Activated CD4-positive, alpha-beta T cell treated with anti-CD3 and anti-CD28 coated beads, Interleukin-10, Interleukin-2, amounts not matched to agents 100 ng/mL and 50 ng/mL, durations not matched to agents 16 hours and 8 hours (primary cell): Measurements from ENCODE around the gene GNG13.

Source experiments
- DNase-seq: peaks from one replicate; pipeline ENCODE4 v3.0.0-alpha.2; 2020

The GNG13 gene

DNA sequence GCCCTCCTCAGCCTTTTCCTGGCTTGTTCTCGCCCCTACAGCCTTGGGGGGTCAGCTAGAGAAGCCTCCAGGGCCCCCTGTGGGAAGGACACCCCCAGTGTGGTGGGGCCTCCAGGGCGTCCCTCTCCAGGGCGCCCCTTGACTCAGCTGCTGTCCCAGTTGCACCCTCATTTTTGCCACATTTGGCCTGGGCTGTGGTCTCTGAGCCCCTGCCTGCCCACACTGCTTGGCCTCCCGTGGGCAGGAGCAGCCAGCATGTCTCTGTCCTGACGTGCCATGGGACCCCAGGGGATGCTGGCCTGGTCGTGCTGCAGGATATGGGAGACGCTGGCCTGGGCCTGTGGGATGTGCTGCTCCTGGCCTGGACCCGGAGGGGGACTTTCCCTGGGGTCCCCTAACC lies 7.1 kb downstream of the GNG13 start:
- no peak for DNase-seq

DNA sequence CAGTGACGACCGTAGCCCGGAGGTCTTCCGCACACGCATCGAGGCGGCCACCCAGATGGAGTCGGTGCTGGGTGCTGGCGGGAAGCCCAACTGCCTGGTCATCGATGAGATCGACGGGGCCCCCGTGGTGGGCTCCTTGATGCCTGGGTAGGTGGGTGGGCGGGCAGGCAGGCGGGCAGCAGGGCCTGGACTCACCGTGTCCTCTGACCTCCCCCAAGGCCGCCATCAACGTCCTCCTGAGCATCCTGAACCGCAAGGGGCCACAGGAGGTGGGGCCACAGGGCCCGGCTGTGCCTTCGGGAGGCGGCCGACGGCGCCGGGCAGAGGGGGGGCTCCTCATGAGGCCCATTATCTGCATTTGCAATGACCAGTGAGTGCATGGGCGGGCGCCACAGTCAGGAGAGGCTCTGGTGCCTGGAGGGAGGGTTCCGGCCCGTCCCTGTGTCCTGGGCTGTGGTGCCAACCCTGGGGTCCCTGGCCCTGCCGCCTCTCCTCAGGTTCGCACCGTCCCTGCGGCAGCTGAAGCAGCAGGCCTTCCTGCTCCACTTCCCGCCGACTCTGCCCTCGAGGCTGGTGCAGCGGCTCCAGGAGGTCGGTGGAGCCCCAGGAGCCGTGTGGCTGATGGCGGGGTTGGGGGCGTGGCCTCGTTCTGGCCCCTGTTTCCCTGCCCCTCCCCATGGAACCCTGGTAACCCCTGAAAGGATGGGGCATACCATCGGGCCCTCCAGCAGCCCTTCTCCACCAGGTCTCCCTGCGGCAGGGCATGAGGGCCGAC lies 8.1 kb downstream of the GNG13 start:
- DNase-seq, result no peak

DNA sequence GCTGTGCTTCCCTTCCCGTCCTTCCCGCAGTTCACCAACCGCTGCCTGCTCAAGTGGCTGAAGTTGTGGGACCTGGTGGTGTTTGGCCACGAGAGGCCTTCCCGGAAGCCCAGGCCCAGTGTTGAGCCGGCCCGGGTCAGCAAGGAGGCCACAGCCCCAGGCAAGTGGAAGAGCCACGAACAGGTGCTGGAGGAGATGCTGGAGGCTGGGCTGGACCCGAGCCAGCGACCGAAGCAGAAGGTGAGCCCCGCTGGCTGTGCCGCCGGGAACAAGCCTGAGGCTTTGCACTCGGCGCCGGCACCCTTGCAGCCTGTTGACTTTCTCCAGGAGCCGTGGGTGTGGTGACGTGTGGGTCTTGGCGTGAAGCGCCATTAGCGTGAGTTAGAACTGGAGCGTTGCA lies 9.4 kb downstream of the GNG13 start:
- no peak for DNase-seq

GRCh38 chr16:790086-790485 lies 10.4 kb downstream of the GNG13 start:
- no peak for DNase-seq

DNA sequence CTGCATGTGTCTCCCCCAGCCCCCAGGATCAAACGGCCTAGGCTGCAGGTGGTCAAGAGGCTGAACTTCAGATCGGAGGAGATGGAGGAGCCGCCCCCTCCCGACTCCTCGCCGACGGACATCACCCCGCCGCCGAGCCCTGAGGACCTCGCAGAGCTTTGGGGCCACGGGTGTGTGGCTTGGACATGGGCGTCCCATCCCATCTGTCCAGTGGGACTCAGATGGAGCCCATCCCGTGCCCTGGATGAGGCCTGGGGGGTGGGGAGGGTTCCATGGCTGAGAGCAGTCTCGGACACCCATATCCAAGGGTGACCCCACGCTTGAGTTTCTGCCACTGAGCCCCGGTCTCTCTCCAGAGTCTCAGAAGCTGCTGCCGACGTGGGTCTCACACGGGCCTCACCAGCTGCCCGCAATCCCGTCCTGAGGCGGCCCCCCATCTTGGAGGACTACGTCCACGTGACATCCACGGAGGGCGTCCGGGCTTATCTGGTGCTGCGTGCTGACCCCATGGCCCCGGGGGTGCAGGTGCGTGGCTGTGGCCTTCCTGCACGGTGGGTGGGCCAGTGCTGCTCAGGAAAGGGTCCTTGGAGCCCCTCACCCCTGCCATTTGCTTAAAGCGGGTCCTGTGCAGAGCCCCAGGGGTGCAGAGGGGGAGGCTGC lies 11.2 kb downstream of the GNG13 start:
- DNase-seq, result no peak

- DNase-seq, result peak; percentile 96
Measured at GRCh38 chr16:788399-789126, 12.0 kb downstream of the GNG13 start, which contains the start of gene CHTF18. Gene CHTF18 (plus strand): TSS chr16:788620. CDS start chr16:788685, 65 bp downstream.

DNA sequence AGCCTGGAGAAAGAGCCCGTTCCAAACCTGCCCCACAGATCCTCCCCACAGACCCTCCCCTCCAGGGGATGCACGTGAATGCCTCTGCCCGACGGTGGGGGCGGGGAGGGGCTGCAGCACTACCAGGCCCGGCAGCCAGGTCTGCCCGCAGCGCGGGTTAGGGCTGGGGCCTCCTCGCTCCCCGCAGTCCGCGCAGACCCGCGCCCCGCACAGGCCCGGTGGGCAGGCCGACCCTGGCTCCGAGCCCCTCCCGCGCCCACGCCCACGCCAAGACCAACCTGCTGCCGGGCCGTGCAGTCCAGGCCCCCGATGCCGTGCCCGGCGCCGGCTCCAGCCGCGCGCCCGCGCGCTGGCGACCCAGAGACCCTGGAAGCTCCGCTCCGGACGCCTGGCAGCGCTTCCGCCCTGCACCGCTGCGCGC lies 12.5 kb downstream of the GNG13 start, which contains the start of gene RPUSD1:
Gene RPUSD1, minus strand, starts transcription at position 404 of the 421 bp plus-strand sequence. CDS start 644 bp downstream, outside the sequence.
- no peak for DNase-seq

DNA sequence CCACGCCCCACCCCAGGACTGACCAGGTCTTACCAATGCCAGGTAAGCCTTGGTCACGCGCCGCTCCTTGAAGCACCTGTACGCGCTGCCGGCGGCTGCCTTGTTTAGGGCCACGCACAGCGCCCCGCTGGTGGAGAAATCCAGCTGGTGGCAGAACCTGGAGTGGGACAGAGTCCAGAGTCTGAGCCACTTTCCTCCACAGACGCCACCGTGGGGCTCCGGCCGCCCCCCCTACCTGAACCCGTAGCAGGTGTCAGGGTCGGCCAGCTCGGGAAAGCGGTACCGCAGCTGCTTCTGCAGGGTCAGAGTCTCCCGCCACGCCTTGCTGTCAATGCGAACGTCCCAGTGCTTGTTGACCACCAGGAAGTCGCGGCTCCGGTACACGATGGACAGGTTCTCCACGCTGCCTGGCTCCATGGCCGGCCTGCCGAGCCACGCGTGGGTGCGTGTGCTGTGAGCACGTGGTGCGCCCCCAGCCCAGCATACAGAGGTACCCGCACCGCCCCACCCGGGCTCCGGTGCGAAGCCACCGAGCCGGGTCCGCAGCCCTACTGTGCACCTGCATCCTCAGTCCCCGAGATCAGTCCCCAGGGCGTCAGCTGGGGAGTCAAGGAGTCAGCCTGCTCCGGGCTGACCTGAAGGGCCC lies 13.1 kb downstream of the GNG13 start:
- no peak for DNase-seq

DNA sequence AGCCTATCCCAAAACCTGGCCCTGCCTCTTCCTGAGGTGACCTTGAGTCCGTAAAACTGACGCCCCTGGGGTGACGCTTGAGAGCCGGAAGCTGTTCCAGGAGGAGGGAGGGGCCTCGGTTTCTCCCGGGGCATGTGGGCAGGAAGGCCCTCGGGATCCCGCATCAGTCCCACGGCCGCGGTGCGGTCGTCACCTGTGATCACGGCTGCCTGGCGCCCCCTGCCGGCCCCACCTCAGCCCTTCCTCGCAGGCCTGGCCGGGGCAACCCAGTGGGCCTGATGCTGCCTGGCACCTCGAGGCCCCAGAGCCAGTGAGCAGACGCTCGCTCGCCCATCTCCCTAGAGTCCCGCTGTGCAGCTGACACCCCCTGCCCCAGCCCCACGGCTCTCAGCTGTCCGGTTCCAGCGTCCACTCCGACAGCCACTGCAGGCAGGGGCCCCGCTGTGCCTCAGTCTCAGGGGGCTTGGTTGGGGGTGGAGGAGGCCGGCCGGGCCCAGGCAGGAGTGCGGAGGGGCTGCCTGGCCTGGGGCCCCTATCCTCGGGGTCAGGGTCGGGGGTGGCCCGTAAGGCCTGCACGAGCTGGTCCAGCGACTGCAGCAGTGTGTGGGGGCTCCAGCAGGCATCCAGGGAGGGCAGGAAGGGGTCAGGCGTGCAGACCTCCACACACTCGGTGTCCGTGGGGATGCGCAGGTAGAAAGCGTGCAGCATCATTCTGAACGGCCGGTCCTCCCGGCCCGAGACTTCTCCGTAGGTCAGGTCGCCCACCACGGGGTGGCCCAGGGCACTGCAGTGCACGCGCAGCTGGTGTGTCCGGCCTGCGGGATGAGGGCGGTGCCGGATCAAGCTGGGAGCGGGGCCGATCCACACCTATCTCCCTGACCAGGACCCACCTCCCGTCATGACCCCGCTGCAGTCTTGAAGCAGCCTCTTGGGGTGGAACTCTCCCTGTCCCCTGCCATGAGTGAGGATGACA lies 14.7 kb downstream of the GNG13 start:
- peak; percentile 80 for DNase-seq

GRCh38 chr16:784431-784830 lies 16.1 kb downstream of the GNG13 start:
- no peak for DNase-seq

GRCh38 chr16:783404-784161 lies 17.0 kb downstream of the GNG13 start:
- no peak for DNase-seq

- DNase-seq, result no peak
Measured at GRCh38 chr16:782766-783403, 17.6 kb downstream of the GNG13 start.

DNA sequence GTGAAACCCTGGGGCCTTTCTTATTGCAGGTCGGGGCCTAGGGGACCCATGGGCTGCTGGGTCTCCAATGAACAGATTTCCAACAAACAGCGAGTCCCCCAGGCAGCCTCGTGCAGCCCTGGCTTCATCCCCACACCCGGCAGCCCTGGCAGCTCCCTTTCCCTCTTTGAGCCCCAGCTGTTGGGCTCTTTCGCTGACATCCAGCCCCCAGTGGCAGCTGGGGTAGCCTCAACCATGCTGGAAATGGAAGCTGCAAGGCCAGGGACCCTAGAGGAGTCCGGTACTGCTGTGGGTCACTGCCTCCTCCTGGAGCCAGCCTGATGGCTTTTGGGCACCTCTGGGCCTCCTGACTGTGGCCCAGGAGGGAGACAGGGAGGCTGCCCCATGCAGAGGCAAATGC lies 18.3 kb downstream of the GNG13 start:
- no peak for DNase-seq

- DNase-seq, result no peak
Measured at GRCh38 chr16:781346-782010, 19.1 kb downstream of the GNG13 start.

DNA sequence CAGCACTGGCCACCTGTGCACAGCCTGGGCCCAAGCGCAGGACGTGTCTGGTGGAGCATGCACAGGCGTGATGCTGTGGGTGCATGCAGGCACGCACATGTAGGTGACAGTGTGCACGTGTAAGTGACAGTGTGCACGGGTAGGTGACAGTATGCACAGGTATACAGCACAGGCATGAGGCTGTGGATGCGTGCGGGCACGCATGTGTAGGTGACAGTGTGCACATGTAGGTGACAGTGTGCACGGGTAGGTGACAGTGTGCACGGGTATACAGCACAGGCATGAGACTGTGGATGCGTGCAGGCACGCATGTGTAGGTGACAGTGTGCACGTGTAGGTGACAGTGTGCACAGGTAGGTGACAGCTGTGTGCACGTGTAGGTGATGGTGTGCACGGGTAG lies 20.2 kb downstream of the GNG13 start:
- no peak for DNase-seq

GRCh38 chr16:779561-779960 lies 21.0 kb downstream of the GNG13 start:
- DNase-seq, result no peak

GRCh38 chr16:778909-779527 lies 21.5 kb downstream of the GNG13 start:
- no peak for DNase-seq

DNA sequence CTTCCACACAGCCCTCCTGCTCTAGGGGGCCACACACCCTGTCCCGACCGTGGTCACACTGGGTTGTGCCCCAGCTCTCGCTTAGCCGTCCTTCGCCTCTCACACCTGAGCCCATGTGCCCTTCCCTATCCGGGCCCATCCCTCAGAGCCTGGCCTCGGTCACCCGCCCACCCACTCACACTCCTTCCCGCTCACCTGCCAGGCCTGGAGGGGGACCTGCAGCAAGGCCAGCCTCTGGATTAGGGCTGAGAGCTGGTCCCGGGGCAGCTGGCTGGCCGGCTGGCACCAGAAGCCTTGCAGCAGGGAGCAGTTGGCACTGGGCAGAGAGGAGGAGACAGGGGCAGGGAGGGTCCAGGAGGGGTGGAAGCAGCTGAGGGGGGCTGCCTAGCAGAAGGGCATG lies 22.1 kb downstream of the GNG13 start:
- DNase-seq, result no peak

- DNase-seq, result no peak
Measured at GRCh38 chr16:777826-778225, 22.7 kb downstream of the GNG13 start.

DNA sequence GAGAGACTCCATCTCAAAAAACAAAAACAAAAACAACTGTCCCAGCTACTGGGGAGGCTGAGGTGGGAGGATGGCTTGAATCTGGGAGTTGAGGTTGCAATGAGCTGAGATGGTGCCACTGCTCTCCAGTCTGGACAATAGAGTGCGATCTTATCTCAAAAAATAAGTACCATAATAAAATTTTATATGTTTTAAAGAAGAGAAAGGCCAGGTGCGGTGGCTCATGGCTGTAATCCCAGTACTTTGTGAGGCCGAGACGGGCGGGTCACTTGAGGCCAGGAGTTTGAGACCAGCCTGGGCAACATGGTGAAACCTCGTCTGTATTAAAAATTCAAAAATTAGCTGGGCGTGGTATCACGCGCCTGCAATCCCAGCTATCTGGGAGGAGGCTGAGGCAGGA lies 23.7 kb downstream of the GNG13 start:
- DNase-seq, result no peak
